EH (cell line): ENCODE measurements around the gene MED9.

ENCODE experiments used
- DNase-seq: peaks from one replicate; pipeline ENCODE4 v3.0.0-alpha.2; 2015; ENCODE audit warnings: low read depth

Gene MED9

DNA sequence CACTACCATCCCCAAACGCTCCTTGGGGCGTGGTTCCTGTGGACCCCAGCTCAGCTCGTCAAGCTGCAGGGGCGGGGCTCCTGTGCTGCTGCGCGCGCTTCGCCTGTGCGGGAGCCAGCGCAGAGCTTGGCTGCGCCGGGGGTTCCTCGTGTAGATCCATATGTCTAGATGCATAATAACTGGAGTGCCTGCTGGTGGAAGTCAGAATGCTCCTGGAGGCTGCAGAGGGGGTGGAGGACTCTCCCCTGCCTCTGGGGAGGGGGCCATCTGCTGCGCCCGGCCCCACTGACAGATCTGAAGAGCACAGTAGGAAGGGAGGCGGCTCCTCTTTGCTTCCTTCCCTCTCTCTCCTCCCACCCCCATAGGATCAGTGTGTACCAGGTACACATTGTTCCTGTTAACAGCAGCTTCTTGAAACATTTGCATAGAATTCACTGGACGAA is 14.8 kb downstream of the MED9 start:
- no peak for DNase-seq

- no peak for DNase-seq
Measured at GRCh38 chr17:17492085-17492484, 15.3 kb downstream of the MED9 start.

- DNase-seq, result no peak
Measured at GRCh38 chr17:17492571-17492970, 15.8 kb downstream of the MED9 start.

DNA sequence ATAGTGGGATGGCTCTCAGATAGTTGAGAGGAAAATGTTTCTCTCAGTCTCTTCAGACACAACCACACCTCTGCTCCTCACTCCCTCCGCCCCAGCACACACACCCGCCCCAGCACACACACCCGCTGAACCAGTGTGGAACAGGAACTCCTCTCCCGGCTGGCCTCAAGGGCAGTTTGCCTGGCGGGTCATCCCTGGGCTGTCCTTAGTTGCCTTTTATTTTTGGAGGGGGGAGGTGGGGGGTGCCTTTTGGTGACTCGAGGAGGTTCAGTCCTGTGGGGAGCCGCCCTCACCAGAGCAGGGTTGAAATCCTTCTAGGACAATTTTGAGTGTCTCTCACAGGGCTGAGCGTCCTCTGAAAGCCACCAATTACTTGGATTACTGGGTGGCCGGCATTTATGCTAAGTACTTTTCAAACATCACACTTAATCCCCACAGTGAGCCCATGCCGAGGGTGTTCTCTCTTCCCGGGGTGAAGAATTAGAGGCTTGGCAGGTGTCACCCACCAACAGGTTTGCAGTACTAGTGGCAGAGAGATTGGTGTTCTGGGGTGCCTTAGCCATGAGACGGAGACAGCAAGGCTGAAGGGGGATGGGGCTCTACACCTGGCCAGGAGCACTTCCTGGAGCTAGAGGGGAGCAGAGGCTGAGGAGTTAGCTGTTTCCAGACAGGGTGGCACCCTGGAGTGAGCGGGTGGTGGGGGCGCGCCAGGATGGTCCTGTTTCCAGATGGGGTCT is 16.6 kb downstream of the MED9 start:
- no peak for DNase-seq

DNA sequence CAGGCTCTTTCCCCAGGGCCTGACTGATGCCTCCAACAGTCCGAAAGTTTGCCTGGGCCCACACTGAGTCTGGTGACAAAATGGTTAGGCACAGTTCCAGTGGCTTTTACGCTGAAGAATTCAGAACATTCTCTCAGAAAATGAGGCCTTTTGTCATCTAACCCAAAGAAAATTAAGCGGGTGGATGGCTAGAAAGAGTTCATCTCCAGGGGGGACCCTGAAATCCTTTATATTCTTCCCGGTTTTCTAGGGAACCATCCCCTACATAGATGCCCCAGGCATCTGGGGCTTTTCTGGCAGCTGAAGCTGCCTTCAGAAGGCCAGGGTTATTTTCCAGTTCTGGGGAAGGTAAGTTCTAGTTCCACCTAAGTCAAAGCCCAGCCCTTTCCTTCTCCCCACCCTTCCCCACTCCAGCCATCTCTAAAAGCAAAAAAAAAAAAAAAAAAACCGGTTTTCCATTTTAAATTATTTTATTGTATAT is 17.2 kb downstream of the MED9 start:
- no peak for DNase-seq

- no peak for DNase-seq
Measured at GRCh38 chr17:17494499-17494869, 17.7 kb downstream of the MED9 start.

GRCh38 chr17:17494870-17495535 is 18.2 kb downstream of the MED9 start:
- DNase-seq, result peak; percentile 60

GRCh38 chr17:17495536-17496188 is 18.9 kb downstream of the MED9 start:
- DNase-seq, result no peak

DNA sequence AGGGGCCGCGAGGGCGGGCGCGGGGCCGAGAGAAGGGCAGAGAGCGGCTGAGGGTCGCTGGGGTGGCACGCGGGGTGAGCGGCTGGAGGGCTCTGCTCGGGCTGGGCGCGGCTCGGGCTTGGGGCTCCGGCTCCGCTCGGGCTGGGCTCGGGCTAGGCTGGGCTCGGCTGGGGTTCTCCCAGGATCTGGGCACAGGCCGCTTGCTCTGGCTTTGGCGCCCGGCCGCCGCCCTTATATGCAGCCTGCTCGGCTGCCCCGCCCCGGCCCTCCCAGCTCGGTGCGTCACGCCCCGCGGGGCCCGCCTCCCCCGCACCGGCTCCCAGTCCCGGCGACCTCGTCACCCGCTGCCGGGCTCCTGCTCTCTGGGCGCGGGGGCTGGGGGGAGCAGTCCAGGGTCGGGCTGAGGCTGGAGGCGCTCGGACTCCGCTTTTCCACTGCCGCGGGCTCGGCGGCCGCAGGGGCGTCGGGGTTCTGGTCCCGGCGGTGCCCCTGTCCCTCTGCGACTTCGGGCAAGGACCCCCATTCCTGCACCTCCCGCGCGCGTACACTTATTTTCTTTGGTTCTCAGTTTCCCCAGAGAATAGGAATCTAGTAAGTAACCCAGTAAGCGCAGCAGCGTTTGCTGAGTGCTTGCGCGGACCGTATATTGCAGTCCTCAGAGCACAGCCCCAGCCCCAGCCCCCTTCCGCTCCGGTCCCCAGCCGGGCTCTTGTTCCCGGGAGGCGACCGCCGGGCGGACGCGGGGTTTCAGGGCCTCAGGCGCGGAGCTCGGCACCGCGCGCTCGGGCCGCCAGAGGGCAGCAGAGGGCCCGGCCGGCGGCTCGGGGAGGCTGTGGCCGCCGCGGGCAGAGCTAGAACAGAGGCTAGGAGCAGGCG is 19.6 kb downstream of the MED9 start, which contains the start of gene RASD1:
TSS of gene RASD1 (minus strand) at position 207 of the 876 bp plus-strand sequence. CDS start 214 bp downstream, outside the sequence.
- peak; percentile 87 for DNase-seq

GRCh38 chr17:17497065-17497844 is 20.5 kb downstream of the MED9 start:
- peak; percentile 35 for DNase-seq

GRCh38 chr17:17497845-17498520 is 21.2 kb downstream of the MED9 start:
- DNase-seq, result no peak

DNA sequence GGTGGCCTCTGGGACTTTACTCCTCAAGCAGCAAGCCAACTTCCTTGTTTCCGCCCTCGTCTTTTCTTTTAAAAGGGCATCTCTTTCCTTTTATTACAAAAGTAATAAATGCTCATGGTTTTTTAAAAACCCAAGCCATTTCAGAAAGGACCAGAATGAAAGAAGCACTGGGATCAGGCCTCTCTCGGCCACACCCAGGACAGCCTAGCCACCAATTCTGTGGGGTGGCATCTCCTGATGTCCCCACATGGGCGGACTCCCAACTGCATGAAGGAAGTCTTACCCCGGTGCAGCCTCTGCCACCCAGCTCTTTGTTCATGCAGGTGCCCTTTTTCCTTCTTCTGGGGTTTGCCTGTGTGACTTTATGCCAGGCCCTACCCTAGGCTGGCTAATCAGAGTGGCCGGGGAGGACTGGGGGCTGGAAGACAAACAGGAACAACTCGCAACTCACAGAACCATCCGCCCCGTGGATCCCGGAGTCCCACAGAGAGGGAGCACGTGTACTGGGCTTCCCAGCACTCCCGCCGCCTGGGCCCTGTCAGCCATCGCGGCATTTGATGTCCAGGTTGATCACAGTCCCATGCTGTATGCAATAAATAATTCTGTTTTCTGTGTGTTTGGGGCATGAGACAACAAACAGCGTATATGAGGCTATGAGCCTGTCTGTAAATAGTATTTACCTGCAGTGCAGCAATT is 22.0 kb downstream of the MED9 start:
- no peak for DNase-seq

GRCh38 chr17:17499402-17500145 is 22.8 kb downstream of the MED9 start:
- no peak for DNase-seq

DNA sequence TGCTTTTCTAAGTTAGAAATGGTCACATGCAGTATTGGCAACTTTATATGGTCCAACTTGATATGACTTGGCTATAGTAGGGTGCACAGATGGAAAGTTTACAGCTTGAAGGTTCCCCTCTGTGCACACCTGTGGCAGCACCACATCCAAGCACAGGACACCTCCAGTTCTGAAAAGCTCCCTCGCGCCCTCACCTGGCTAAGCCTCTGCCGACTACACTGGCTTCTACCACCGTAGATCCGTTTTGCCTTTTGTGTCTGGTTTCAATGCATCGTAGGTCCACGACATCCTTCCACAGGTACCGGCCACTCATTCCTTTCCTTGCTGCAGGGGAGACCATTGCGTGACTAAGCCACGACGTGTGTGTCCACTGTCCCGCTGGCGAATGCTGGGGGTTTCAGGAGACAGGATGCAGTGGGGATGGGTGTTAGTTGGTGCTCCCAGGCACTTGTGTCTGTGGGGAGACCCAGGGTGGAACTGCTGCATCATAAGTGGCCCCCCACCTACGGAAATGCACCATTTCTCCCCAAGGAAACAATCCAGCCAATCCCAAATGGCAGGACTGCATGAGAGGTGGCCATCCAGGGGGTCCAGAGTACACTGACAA is 24.3 kb downstream of the MED9 start:
- no peak for DNase-seq

- DNase-seq, result no peak
Measured at GRCh38 chr17:17502741-17503565, 26.2 kb downstream of the MED9 start.

GRCh38 chr17:17503566-17504130 is 26.8 kb downstream of the MED9 start:
- no peak for DNase-seq

DNA sequence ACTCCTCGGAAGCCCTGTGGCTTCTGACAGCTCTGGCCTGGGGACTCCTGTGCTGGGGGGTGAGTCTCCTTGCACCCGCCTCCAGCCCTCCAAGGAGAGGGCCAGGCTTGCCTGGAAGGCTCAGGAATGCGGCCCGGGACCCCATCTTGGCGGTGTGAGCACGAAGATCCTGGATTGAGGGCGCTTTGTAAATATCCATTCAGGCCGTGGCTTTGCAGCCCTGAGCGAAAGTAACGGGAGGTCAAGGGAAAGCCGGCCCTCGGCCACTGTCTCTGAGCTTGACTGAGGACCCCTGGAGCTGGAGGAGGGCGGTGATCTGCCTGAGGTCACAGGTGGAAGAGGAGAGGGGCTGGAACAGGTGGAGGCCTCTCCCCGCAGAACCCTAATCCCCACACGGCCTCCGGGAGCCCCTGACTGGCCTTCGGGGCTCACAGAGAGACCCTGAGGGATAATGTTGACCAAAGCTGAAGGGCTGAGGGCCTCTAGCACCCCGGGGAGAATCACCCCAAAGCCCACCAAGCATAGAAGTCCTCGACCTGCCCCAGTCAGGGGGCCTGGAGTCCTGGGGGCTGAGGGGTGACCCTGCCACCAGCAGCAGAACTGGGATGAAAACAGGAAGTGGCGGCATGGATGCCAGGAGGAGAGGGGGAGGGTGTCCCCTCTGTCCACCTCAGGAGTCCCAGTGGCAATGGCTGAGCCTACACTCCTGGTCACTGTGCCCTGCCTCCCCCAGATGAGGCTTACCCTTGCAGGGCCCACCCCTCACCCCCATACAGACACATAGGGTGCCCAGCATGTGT is 27.7 kb downstream of the MED9 start:
- DNase-seq, result no peak
